Measurements from ENCODE around the gene GASK1A. TPM values are rescaled to one million over a fixed set of nuclear protein-coding genes. Genes with fewer than 3 reads are reported as not detected.

GASK1A gene
- total and polyA plus RNA-seq, 2 experiments from 2014 or later = 2.6 to 11.1 TPM

DNA sequence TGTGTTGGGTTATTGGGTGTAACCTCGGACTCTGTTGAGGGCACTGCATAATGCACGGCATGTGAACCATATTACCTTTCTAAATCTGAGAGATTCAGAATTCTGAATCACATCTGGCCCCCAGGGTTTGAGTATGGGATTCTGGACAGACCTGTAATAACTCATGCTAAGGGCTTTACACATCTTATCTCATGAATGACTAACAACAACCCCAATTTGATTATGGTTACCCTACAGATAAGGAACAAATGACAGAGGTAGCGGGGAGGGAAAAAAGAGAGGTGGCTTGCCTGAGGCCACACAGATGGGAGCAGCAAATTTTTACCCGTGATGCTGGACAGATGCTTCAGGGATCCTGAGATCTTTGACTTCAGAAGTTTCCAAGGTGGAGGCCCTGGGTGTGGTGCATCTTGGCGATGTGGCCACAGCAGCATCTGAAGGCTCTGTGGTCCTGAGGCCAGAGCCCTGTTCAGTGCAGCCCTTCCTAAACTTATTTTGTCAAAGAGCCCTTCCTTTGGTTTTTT, 83.0 kb downstream of the GASK1A start (continued):
- TF ChIP-seq REST (IDR thresholded peaks at IDR 0.05; ENCODE audit: unreplicated experiment) = no peak
- TF ChIP-seq ETS1 (IDR thresholded peaks at IDR 0.05) = no peak

GRCh38 chr3:43062564-43063040, 83.5 kb downstream of the GASK1A start:
- no peak overlapping the region for H3K4me3 ChIP-seq
- no peaks in the 10 kb centered on the region for H3K79me2 ChIP-seq (replicated peaks; ENCODE audit: insufficient read depth)
- H3F3A ChIP-seq (replicated peaks; ENCODE audit: low read depth) = no peaks in the 10 kb centered on the region
- no peak overlapping the region for H3K27ac ChIP-seq (ENCODE audit: low read depth)
- Mint-ChIP-seq H3K4me1 (no peaks in the 10 kb centered on the region), H3K27ac (no peak overlapping the region), H3K4me3 (no peak overlapping the region), H3K9me3 (peaks cover 34% of the 10 kb centered on the region), H3K36me3 (ENCODE audit: low read depth) (peaks cover 32% of the 10 kb centered on the region), H3K27me3 (ENCODE audit: insufficient read depth, low read depth, poor library complexity) (no peaks in the 10 kb centered on the region)
- ATAC-seq (peak; percentile 40; the same call in 1 of the 3 replicates), DNase-seq (ENCODE audit: low spot score) (peak; percentile 33)
- no peaks in the 10 kb centered on the region for H3K9me2 ChIP-seq (ENCODE audit: insufficient read depth)
- H3K4me2 ChIP-seq = no peak overlapping the region
- no peaks in the 10 kb centered on the region for H3K4me1 ChIP-seq (ENCODE audit: insufficient read depth)
- H4K20me1 ChIP-seq (replicated peaks; ENCODE audit: insufficient read depth) = no peaks in the 10 kb centered on the region
- TF ChIP-seq, protein P1, sequence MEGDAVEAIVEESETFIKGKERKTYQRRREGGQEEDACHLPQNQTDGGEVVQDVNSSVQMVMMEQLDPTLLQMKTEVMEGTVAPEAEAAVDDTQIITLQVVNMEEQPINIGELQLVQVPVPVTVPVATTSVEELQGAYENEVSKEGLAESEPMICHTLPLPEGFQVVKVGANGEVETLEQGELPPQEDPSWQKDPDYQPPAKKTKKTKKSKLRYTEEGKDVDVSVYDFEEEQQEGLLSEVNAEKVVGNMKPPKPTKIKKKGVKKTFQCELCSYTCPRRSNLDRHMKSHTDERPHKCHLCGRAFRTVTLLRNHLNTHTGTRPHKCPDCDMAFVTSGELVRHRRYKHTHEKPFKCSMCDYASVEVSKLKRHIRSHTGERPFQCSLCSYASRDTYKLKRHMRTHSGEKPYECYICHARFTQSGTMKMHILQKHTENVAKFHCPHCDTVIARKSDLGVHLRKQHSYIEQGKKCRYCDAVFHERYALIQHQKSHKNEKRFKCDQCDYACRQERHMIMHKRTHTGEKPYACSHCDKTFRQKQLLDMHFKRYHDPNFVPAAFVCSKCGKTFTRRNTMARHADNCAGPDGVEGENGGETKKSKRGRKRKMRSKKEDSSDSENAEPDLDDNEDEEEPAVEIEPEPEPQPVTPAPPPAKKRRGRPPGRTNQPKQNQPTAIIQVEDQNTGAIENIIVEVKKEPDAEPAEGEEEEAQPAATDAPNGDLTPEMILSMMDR (conservative IDR thresholded peaks at IDR 0.05; ENCODE audit: low read depth in 2 of 2) = no peak
- TF ChIP-seq POLR2AphosphoS5 (IDR thresholded peaks at IDR 0.05; ENCODE audit: low read depth) (no peak), NANOG (IDR thresholded peaks at IDR 0.05; ENCODE audit: borderline replicate concordance) (no peak)
- H2AFZ ChIP-seq = no peak overlapping the region
- H3K27me3 ChIP-seq (ENCODE audit: insufficient read depth) = no peaks in the 10 kb centered on the region
- H3K36me3 ChIP-seq (ENCODE audit: insufficient read depth) = peaks cover 10% of the 10 kb centered on the region; the same call in 1 of the 2 replicates

DNA sequence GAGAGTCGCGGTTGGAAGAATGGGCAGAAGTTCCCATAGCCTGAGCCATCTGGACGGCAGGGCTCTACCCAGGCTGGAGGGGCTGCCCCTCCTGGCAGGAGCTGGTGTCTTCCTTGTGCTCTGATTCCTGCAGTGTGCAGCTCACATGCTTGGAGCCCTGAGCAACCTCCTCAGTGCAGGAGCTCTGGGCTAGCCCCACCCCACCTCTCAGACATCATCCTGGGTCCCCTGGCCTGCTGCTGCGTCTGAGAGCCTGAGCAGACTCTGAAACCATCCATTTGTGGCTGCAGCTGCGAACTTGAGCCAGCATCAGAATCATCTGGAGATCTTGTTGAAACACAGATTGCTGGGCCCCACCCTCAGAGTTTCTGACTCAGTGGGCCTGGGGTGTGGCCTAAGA, 84.0 kb downstream of the GASK1A start:
- H3K36me3 ChIP-seq (ENCODE audit: insufficient read depth) = peaks cover 10% of the 10 kb centered on the region; the same call in 1 of the 2 replicates
- no peak overlapping the region for H3K4me3 Mint-ChIP-seq
- no peak for TF ChIP-seq ZNF331 (CRISPR knock-in tag; IDR thresholded peaks at IDR 0.05; ENCODE audit: low read depth)
- TF ChIP-seq CREB1 (CRISPR knock-in tag; IDR thresholded peaks at IDR 0.05; ENCODE audit: low read depth) = no peak
- no peak for TF ChIP-seq JUNB (IDR thresholded peaks at IDR 0.05; ENCODE audit: unreplicated experiment)

More for the DNA sequence above, 84.0 kb downstream of the GASK1A start:
- Histone ChIP-seq H3F3A (replicated peaks; ENCODE audit: low read depth) (no peaks in the 10 kb centered on the region), H3K27ac (ENCODE audit: low read depth) (no peak overlapping the region), H3K79me2 (replicated peaks; ENCODE audit: insufficient read depth) (no peaks in the 10 kb centered on the region), H3K4me2 (no peak overlapping the region), H3K9me2 (ENCODE audit: insufficient read depth) (no peaks in the 10 kb centered on the region), H3K27me3 (ENCODE audit: insufficient read depth) (no peaks in the 10 kb centered on the region), H4K20me1 (replicated peaks; ENCODE audit: insufficient read depth) (no peaks in the 10 kb centered on the region), H3K4me3 (no peak overlapping the region), H3K4me1 (ENCODE audit: insufficient read depth) (no peaks in the 10 kb centered on the region), H2AFZ (no peak overlapping the region)
- ATAC-seq = no peak
- H3K36me3 Mint-ChIP-seq (ENCODE audit: low read depth) = peaks cover 32% of the 10 kb centered on the region
- no peak overlapping the region for H3K27ac Mint-ChIP-seq
- no peaks in the 10 kb centered on the region for H3K27me3 Mint-ChIP-seq (ENCODE audit: insufficient read depth, low read depth, poor library complexity)
- no peak for DNase-seq (ENCODE audit: low spot score)
- H3K9me3 Mint-ChIP-seq = peaks cover 34% of the 10 kb centered on the region
- H3K4me1 Mint-ChIP-seq = no peaks in the 10 kb centered on the region

Measured in GM23338 (cell line).